Calu3 (cell line): Measurements from ENCODE around the gene PTPRA. TPM values are rescaled to one million over a fixed set of nuclear protein-coding genes. Genes with fewer than 3 reads are reported as not detected.

Experiments used
- BruUV-seq: library from RNA; stranded (reverse); fragments of 400-500 nt; replicated peaks from 2 replicates; lab custom pipeline; 2021; lab: Mats Ljungman, UMichigan
- CTCF ChIA-PET: fragments of 300-600 bp; sonication (Branson Sonifier 250); formaldehyde crosslinking; loops from one replicate; lab custom pipeline; 2022; ENCODE audit warnings: antibody characterized with exemption; lab: Charles Lee
- DNase-seq: peaks from one replicate; pipeline ENCODE4 v3.0.0; 2022
- H3K27ac Mint-ChIP-seq: one replicate; pipeline ENCODE4 v1.8.0; 2022; ENCODE audit warnings: mixed read lengths; ENCODE audit not compliant: unreplicated experiment
- H3K27me3 Mint-ChIP-seq: one replicate; pipeline ENCODE4 v1.8.0; 2022; ENCODE audit warnings: mixed read lengths; ENCODE audit not compliant: unreplicated experiment
- H3K36me3 Mint-ChIP-seq: one replicate; pipeline ENCODE4 v1.8.0; 2022; ENCODE audit warnings: mild to moderate bottlenecking, moderate library complexity, mixed read lengths; ENCODE audit not compliant: insufficient read depth, unreplicated experiment
- H3K4me1 Mint-ChIP-seq: one replicate; pipeline ENCODE4 v1.8.0; 2022; ENCODE audit warnings: mild to moderate bottlenecking, low read depth, mixed read lengths; ENCODE audit not compliant: unreplicated experiment
- H3K4me3 Mint-ChIP-seq: one replicate; pipeline ENCODE4 v1.8.0; 2022; ENCODE audit warnings: mild to moderate bottlenecking, low read depth, moderate library complexity, mixed read lengths; ENCODE audit not compliant: unreplicated experiment
- H3K9me3 Mint-ChIP-seq: one replicate; pipeline ENCODE4 v1.8.0; 2022; ENCODE audit warnings: low read depth, mixed read lengths; ENCODE audit not compliant: unreplicated experiment
- intact Hi-C: fragments of 100-400 bp; cut with micrococcal nuclease; formaldehyde crosslinking; loops from one replicate; pipeline ENCODE4 v1.10.0; 2022; ENCODE audit not compliant: unreplicated experiment
- total RNA-seq: library from RNA; stranded (reverse); gene quantifications from 2 replicates; pipeline ENCODE4 v1.2.3, GENCODE V29; 2022
- TF ChIP-seq, protein P1 (sequence below): fragments of 200-600 bp; IDR thresholded peaks from one replicate; pipeline ENCODE4 v1.8.0; 2022; ENCODE audit warnings: antibody characterized with exemption; ENCODE audit not compliant: unreplicated experiment

Gene PTPRA
- total RNA-seq, 1 experiment from 2014 or later, result 30.2 TPM

- intact Hi-C loops, result no loop called here
- Mint-ChIP-seq H3K27ac (no peak overlapping the region), H3K36me3 (no peaks in the 10 kb centered on the region), H3K27me3 (peaks cover 44% of the 10 kb centered on the region), H3K4me3 (no peak overlapping the region), H3K9me3 (no peaks in the 10 kb centered on the region), H3K4me1 (no peaks in the 10 kb centered on the region)
- no peak for DNase-seq
- TF ChIP-seq, protein P1, sequence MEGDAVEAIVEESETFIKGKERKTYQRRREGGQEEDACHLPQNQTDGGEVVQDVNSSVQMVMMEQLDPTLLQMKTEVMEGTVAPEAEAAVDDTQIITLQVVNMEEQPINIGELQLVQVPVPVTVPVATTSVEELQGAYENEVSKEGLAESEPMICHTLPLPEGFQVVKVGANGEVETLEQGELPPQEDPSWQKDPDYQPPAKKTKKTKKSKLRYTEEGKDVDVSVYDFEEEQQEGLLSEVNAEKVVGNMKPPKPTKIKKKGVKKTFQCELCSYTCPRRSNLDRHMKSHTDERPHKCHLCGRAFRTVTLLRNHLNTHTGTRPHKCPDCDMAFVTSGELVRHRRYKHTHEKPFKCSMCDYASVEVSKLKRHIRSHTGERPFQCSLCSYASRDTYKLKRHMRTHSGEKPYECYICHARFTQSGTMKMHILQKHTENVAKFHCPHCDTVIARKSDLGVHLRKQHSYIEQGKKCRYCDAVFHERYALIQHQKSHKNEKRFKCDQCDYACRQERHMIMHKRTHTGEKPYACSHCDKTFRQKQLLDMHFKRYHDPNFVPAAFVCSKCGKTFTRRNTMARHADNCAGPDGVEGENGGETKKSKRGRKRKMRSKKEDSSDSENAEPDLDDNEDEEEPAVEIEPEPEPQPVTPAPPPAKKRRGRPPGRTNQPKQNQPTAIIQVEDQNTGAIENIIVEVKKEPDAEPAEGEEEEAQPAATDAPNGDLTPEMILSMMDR, result no peak
- CTCF ChIA-PET, result no interaction called here
- no TSS peak for BruUV-seq
These were observed 214.8 kb downstream of the PTPRA start for GRCh38 chr20:3088031-3088430.

Other genes with a start within 250 kb of the PTPRA start
- 303 and 310 TPM in 2 replicates for gene NOP56, start 220.8 kb upstream of the PTPRA start, total RNA-seq
- 73.6 and 74.8 TPM in 2 replicates for gene IDH3B, start 209.3 kb upstream of the PTPRA start, total RNA-seq
- 4.3 and 6.6 TPM in 2 replicates for gene EBF4, start 180.7 kb upstream of the PTPRA start, total RNA-seq
- 0.14 and 0.29 TPM in 2 replicates for gene CPXM1, start 72.9 kb upstream of the PTPRA start, total RNA-seq
- gene C20orf141, start 58.5 kb upstream of the PTPRA start, total RNA-seq, result not detected in 2 replicates
- not detected in 2 replicates for gene TMEM239, start 57.1 kb upstream of the PTPRA start, total RNA-seq
- 26.9 and 27.1 TPM in 2 replicates for gene PCED1A, start 32.8 kb upstream of the PTPRA start, total RNA-seq
- 22.2 and 25.9 TPM in 2 replicates for gene VPS16, start 32.7 kb upstream of the PTPRA start, total RNA-seq
- gene GNRH2, start 170.1 kb downstream of the PTPRA start, total RNA-seq, result 0.50 and 1.7 TPM in 2 replicates
- gene MRPS26, start 172.6 kb downstream of the PTPRA start, total RNA-seq, result 30.7 and 35.6 TPM in 2 replicates
- gene OXT, start 198.1 kb downstream of the PTPRA start, total RNA-seq, result not detected in 2 replicates
- not detected in 2 replicates for gene AVP, start 211.2 kb downstream of the PTPRA start, total RNA-seq